Measurements from ENCODE around the gene SKAP2. TPM values are rescaled to one million over a fixed set of nuclear protein-coding genes. Genes with fewer than 3 reads are reported as not detected.

SKAP2 gene
- total and polyA plus RNA-seq, 2 experiments from 2014 or later, result 2.5 to 4.4 TPM

- TF ChIP-seq ETS1 (IDR thresholded peaks at IDR 0.05), result no peak
- no peak for TF ChIP-seq ZNF331 (CRISPR knock-in tag; IDR thresholded peaks at IDR 0.05; ENCODE audit: low read depth)
- no peak for TF ChIP-seq CTCF (conservative IDR thresholded peaks at IDR 0.05; ENCODE audit: low read depth in 2 of 2)
Observed at GRCh38 chr7:26714006-26714405, 150.4 kb downstream of the SKAP2 start (continued).

- no peak for ATAC-seq
- no peaks in the 10 kb centered on the region for H3K27me3 Mint-ChIP-seq (ENCODE audit: insufficient read depth, low read depth, poor library complexity)
Observed at GRCh38 chr7:26709210-26709990, 155.0 kb downstream of the SKAP2 start.

More at GRCh38 chr7:26709210-26709990, 155.0 kb downstream of the SKAP2 start:
- Histone ChIP-seq H3F3A (replicated peaks; ENCODE audit: low read depth) (no peaks in the 10 kb centered on the region), H3K4me1 (ENCODE audit: insufficient read depth) (no peaks in the 10 kb centered on the region), H3K9me2 (ENCODE audit: insufficient read depth) (no peaks in the 10 kb centered on the region), H2AFZ (no peak overlapping the region), H3K27me3 (ENCODE audit: insufficient read depth) (no peaks in the 10 kb centered on the region), H3K36me3 (ENCODE audit: insufficient read depth) (no peaks in the 10 kb centered on the region), H3K4me2 (no peak overlapping the region), H4K20me1 (replicated peaks; ENCODE audit: insufficient read depth) (no peaks in the 10 kb centered on the region), H3K4me3 (no peak overlapping the region), H3K79me2 (replicated peaks; ENCODE audit: insufficient read depth) (no peaks in the 10 kb centered on the region), H3K27ac (ENCODE audit: low read depth) (no peak overlapping the region)
- Mint-ChIP-seq H3K36me3 (ENCODE audit: low read depth) (no peaks in the 10 kb centered on the region), H3K27ac (no peak overlapping the region), H3K4me1 (no peaks in the 10 kb centered on the region), H3K9me3 (no peaks in the 10 kb centered on the region), H3K4me3 (no peak overlapping the region)
- DNase-seq (ENCODE audit: low spot score), result no peak
- TF ChIP-seq CTCF (conservative IDR thresholded peaks at IDR 0.05; ENCODE audit: low read depth in 2 of 2) (no peak), CREB1 (CRISPR knock-in tag; IDR thresholded peaks at IDR 0.05; ENCODE audit: low read depth) (no peak), JUNB (IDR thresholded peaks at IDR 0.05; ENCODE audit: unreplicated experiment) (no peak), ETS1 (IDR thresholded peaks at IDR 0.05) (no peak), ZNF462 (CRISPR knock-in tag; IDR thresholded peaks at IDR 0.05) (no peak), ZNF331 (CRISPR knock-in tag; IDR thresholded peaks at IDR 0.05; ENCODE audit: low read depth) (no peak), EZH2phosphoT487 (IDR thresholded peaks at IDR 0.05; ENCODE audit: unreplicated experiment) (no peak)

Data from GM23338 (cell line).